ENCODE results near the gene LRSAM1. TPM values are rescaled to one million over a fixed set of nuclear protein-coding genes. Genes with fewer than 3 reads are reported as not detected.

Gene LRSAM1
- total RNA-seq, 1 donor from 2014 or later, result 38.0 TPM

DNA sequence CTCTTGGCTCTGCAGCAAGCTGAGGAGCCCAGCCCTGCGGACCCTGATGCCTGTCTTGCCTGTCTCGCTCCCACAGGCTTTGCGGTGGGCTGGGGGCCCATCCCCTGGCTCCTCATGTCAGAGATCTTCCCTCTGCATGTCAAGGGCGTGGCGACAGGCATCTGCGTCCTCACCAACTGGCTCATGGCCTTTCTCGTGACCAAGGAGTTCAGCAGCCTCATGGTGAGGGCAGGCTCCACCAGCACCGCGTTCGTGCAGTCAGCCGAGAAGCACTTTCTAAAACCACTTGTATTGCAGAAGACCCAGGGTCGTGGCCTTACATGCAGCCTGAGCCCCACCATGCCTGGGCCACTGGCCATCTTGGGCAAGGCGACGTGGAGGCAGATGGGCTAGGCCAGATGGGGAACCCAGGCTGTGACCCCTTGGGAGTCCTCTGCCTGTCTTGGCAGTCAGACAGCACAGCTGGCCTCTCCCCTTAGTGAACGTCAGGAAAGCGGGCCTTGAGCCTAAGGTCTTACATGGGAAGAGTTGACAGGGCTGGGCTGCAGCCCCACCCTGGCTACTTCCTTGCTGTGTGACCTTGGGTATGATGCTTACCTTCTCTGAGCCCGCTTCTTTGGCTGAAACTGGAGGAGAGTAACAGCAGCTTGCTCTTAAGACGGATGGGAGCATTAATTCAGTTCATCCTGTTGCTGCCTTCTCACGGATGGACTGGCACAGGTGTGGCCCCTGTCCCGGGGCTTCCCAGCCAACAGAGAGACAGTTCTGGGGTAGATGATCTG lies 45.8 kb upstream of the LRSAM1 start:
- TF ChIP-seq, protein P1, sequence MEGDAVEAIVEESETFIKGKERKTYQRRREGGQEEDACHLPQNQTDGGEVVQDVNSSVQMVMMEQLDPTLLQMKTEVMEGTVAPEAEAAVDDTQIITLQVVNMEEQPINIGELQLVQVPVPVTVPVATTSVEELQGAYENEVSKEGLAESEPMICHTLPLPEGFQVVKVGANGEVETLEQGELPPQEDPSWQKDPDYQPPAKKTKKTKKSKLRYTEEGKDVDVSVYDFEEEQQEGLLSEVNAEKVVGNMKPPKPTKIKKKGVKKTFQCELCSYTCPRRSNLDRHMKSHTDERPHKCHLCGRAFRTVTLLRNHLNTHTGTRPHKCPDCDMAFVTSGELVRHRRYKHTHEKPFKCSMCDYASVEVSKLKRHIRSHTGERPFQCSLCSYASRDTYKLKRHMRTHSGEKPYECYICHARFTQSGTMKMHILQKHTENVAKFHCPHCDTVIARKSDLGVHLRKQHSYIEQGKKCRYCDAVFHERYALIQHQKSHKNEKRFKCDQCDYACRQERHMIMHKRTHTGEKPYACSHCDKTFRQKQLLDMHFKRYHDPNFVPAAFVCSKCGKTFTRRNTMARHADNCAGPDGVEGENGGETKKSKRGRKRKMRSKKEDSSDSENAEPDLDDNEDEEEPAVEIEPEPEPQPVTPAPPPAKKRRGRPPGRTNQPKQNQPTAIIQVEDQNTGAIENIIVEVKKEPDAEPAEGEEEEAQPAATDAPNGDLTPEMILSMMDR (IDR thresholded peaks at IDR 0.05; ENCODE audit: partially characterized antibody, unreplicated experiment), result no peak
- peak; percentile 72 for DNase-seq
- H3K4me3 Mint-ChIP-seq (ENCODE audit: unreplicated experiment), result peak overlapping the region; percentile 47
- peaks cover 3% of the 10 kb centered on the region for H3K9me3 Mint-ChIP-seq (ENCODE audit: unreplicated experiment)
- H3K4me1 Mint-ChIP-seq (ENCODE audit: low read depth, unreplicated experiment), result peaks cover 14% of the 10 kb centered on the region
- peak overlapping the region; percentile 93 for H3K27ac Mint-ChIP-seq (ENCODE audit: unreplicated experiment)
- H3K27me3 Mint-ChIP-seq (ENCODE audit: unreplicated experiment), result peaks cover 6% of the 10 kb centered on the region
- H3K36me3 Mint-ChIP-seq (ENCODE audit: unreplicated experiment), result no peaks in the 10 kb centered on the region

DNA sequence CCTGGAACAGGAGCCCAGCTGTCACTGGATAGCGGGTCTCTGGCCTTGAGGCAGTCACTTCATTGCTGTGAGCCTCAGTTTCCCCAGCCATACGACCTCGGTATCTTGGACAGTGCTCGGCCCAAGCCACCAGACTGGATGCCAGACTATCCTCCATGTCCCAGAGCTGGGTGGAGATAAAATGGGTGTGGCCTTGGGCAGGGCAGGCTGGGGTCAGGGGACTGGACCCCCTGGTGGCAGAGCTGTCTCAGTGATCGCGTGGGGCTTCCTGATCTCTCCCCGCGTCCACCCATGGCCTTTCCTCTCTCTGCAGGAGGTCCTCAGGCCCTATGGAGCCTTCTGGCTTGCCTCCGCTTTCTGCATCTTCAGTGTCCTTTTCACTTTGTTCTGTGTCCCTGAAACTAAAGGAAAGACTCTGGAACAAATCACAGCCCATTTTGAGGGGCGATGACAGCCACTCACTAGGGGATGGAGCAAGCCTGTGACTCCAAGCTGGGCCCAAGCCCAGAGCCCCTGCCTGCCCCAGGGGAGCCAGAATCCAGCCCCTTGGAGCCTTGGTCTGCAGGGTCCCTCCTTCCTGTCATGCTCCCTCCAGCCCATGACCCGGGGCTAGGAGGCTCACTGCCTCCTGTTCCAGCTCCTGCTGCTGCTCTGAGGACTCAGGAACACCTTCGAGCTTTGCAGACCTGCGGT lies 44.4 kb upstream of the LRSAM1 start:
- Mint-ChIP-seq H3K27me3 (ENCODE audit: unreplicated experiment) (peaks cover 6% of the 10 kb centered on the region), H3K9me3 (ENCODE audit: unreplicated experiment) (peaks cover 3% of the 10 kb centered on the region), H3K36me3 (ENCODE audit: unreplicated experiment) (no peaks in the 10 kb centered on the region), H3K27ac (ENCODE audit: unreplicated experiment) (peak overlapping the region; percentile 64), H3K4me1 (ENCODE audit: low read depth, unreplicated experiment) (peaks cover 14% of the 10 kb centered on the region), H3K4me3 (ENCODE audit: unreplicated experiment) (no peak overlapping the region)
- no peak for DNase-seq
- TF ChIP-seq, protein P1 (IDR thresholded peaks at IDR 0.05; ENCODE audit: partially characterized antibody, unreplicated experiment), result no peak

DNA sequence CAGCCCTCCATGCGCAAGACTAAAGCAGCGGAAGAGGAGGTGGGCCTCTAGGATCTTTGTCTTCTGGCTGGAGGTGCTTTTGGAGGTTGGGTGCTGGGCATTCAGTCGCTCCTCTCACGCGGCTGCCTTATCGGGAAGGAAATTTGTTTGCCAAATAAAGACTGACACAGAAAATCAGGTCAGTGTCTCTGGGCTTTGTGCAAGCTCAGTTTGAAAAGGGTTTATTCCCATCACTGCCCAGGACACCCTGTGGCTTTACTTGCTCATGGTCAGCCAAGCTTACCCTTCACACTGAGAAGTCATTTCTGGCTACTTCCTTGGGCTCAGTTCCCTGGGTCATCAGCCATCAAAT lies 43.8 kb upstream of the LRSAM1 start:
- Mint-ChIP-seq H3K9me3 (ENCODE audit: unreplicated experiment) (peaks cover 3% of the 10 kb centered on the region), H3K27ac (ENCODE audit: unreplicated experiment) (peak overlapping the region; percentile 53), H3K4me3 (ENCODE audit: unreplicated experiment) (no peak overlapping the region), H3K27me3 (ENCODE audit: unreplicated experiment) (peaks cover 6% of the 10 kb centered on the region), H3K4me1 (ENCODE audit: low read depth, unreplicated experiment) (peaks cover 14% of the 10 kb centered on the region), H3K36me3 (ENCODE audit: unreplicated experiment) (no peaks in the 10 kb centered on the region)
- TF ChIP-seq, protein P1 (IDR thresholded peaks at IDR 0.05; ENCODE audit: partially characterized antibody, unreplicated experiment), result no peak
- DNase-seq, result no peak

DNA sequence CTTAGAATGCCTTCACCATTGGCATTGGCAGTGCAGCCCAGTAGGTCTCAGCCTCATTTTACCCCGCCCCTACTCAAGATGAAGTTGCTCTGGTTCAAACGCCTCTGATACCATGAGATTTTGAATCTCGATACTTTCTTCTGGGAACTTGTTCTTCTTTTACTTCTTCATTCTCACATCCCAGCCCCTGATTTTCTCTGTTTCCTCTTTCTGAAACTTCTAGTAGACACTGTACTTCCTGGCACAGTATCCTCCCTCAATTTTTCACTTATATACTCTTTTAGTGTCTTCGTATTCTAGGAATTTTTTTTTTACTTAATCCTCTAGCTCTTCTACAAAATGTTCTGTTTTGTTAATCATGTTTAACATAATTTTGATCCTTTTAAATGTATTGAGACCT lies 40.2 kb upstream of the LRSAM1 start:
- no peaks in the 10 kb centered on the region for H3K36me3 Mint-ChIP-seq (ENCODE audit: unreplicated experiment)
- H3K9me3 Mint-ChIP-seq (ENCODE audit: unreplicated experiment), result no peaks in the 10 kb centered on the region
- no peak overlapping the region for H3K4me3 Mint-ChIP-seq (ENCODE audit: unreplicated experiment)
- TF ChIP-seq, protein P1 (IDR thresholded peaks at IDR 0.05; ENCODE audit: partially characterized antibody, unreplicated experiment), result no peak
- H3K27me3 Mint-ChIP-seq (ENCODE audit: unreplicated experiment), result peaks cover 5% of the 10 kb centered on the region
- no peak for DNase-seq
- H3K4me1 Mint-ChIP-seq (ENCODE audit: low read depth, unreplicated experiment), result peaks cover 5% of the 10 kb centered on the region
- H3K27ac Mint-ChIP-seq (ENCODE audit: unreplicated experiment), result no peak overlapping the region

DNA sequence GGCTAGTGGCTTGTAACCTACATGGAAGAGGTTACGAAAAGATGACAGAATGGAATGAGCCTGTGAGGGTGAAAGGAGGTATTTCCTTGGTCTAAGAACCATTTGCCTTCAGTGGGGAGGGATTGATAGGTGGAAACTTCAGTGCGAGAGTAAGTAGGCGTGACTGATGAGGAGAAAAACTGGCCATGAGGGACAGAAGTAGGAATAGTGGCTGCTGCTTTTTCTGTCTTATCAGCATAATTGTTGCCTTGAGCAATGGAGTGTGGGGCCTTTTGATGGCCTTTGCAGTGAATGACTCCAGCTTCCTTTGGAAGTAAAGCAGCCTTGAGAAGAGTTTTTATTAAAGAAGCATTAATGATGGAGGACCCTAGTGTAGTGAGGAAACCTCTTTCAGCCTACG lies 36.2 kb upstream of the LRSAM1 start:
- TF ChIP-seq, protein P1 (IDR thresholded peaks at IDR 0.05; ENCODE audit: partially characterized antibody, unreplicated experiment), result no peak
- H3K9me3 Mint-ChIP-seq (ENCODE audit: unreplicated experiment), result peaks cover 2% of the 10 kb centered on the region
- peaks cover 7% of the 10 kb centered on the region for H3K4me1 Mint-ChIP-seq (ENCODE audit: low read depth, unreplicated experiment)
- DNase-seq, result no peak
- peaks cover 4% of the 10 kb centered on the region for H3K27me3 Mint-ChIP-seq (ENCODE audit: unreplicated experiment)
- no peaks in the 10 kb centered on the region for H3K36me3 Mint-ChIP-seq (ENCODE audit: unreplicated experiment)
- no peak overlapping the region for H3K4me3 Mint-ChIP-seq (ENCODE audit: unreplicated experiment)
- no peak overlapping the region for H3K27ac Mint-ChIP-seq (ENCODE audit: unreplicated experiment)

Data from glutamatergic neuron (in vitro differentiated cells).